BE2C (cell line): ENCODE results near the gene TCEAL4.

Experiments used
- DNase-seq: peaks from one replicate; pipeline ENCODE4 v3.0.0-alpha.2; 2020
- H3K27me3 ChIP-seq: fragments of 250-450 bp; sonication (Bioruptor Pico); 2 replicates; pipeline ENCODE4 v1.5.1; 2020; ENCODE audit warnings: mild to moderate bottlenecking
- H3K36me3 ChIP-seq: fragments of 250-450 bp; sonication (Bioruptor Pico); 2 replicates; pipeline ENCODE4 v1.5.1; 2020; ENCODE audit warnings: mild to moderate bottlenecking
- H3K4me1 ChIP-seq: fragments of 250-450 bp; sonication (Bioruptor Pico); 2 replicates; pipeline ENCODE4 v1.5.1; 2020
- H3K4me3 ChIP-seq: 2 replicates; pipeline ENCODE4 v1.5.1; 2011; ENCODE audit warnings: low read depth, low read length
- H3K9me3 ChIP-seq: fragments of 250-450 bp; sonication (Bioruptor Pico); 2 replicates; pipeline ENCODE4 v1.5.1; 2020
- TF ChIP-seq, protein P1 (sequence below): IDR thresholded peaks from 2 replicates; pipeline ENCODE4 v1.5.1; 2012; ENCODE audit warnings: mild to moderate bottlenecking, low read depth, low read length

The TCEAL4 gene

DNA sequence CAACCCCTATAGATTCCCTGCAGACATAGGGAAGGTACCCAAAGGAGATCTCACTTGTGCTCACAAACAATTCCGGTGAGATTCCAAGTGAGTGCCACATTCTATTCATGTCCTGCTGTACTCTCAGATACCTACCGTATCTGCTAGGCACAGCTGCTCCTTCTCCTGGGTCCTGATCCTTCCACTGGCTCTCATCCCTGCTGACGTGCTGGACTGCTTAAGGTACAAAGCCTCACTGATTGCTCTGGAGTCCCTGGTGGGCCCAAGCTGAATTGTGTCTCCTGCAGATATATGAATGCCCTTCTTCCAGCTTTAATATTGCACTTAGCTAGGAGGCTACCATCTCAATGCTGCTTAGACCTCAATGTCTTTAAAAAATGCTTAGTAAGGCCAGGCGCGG is 45.8 kb downstream of the TCEAL4 start:
- Histone ChIP-seq H3K27me3 (no peaks in the 10 kb centered on the region), H3K4me1 (no peaks in the 10 kb centered on the region), H3K36me3 (no peaks in the 10 kb centered on the region), H3K4me3 (no peak overlapping the region), H3K9me3 (no peaks in the 10 kb centered on the region)
- TF ChIP-seq, protein P1, sequence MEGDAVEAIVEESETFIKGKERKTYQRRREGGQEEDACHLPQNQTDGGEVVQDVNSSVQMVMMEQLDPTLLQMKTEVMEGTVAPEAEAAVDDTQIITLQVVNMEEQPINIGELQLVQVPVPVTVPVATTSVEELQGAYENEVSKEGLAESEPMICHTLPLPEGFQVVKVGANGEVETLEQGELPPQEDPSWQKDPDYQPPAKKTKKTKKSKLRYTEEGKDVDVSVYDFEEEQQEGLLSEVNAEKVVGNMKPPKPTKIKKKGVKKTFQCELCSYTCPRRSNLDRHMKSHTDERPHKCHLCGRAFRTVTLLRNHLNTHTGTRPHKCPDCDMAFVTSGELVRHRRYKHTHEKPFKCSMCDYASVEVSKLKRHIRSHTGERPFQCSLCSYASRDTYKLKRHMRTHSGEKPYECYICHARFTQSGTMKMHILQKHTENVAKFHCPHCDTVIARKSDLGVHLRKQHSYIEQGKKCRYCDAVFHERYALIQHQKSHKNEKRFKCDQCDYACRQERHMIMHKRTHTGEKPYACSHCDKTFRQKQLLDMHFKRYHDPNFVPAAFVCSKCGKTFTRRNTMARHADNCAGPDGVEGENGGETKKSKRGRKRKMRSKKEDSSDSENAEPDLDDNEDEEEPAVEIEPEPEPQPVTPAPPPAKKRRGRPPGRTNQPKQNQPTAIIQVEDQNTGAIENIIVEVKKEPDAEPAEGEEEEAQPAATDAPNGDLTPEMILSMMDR = no peak
- DNase-seq = no peak

DNA sequence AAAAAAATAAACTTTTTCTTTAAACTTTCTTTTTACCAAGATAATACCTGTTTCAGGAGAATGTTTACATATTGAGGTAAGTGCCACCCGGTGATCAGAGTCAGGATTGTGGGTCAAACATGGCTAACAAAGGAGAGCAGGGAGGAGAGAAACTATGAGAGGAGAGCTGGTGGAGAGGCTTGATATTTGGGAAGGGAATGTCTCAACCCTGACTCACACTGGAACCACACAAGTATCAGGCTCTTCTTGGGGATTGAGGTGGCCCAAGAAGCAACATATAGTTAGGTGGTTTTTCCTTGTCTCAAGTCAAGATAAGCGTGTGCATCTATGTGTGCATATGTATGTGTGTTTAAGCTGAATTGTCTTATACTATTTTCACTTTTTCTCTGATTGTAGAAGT is 50.1 kb downstream of the TCEAL4 start:
- no peaks in the 10 kb centered on the region for H3K9me3 ChIP-seq
- H3K4me1 ChIP-seq = no peaks in the 10 kb centered on the region
- H3K36me3 ChIP-seq = no peaks in the 10 kb centered on the region
- H3K4me3 ChIP-seq = no peak overlapping the region
- no peak for DNase-seq
- no peaks in the 10 kb centered on the region for H3K27me3 ChIP-seq
- TF ChIP-seq, protein P1 = no peak
